Right lobe of liver (tissue), 6 donors: ENCODE data around the gene CBX1. TPM values are rescaled to one million over a fixed set of nuclear protein-coding genes. Genes with fewer than 3 reads are reported as not detected.
"Not testable (repeated sequence)": the region's sequence is repeated elsewhere in the genome, so short reads cannot be mapped to it uniquely, and the experiment has no call there.

ENCODE experiments used
- ATAC-seq, 4 donors: fragments of 200-7000 bp; cut with Tn5 transposase; one replicate each; pipeline ENCODE4 v1.9.1; 2020; ENCODE audit warnings: mild to moderate bottlenecking in 4 of 4, moderate library complexity in 4 of 4
- DNase-seq, 3 donors: peaks; one replicate each; pipeline ENCODE4 v3.0.0-alpha.2; 2020
- H3K27ac ChIP-seq, 3 donors: fragments of 200-600 bp; one replicate each; pipeline ENCODE4 v1.8.0; 2022
- H3K27me3 ChIP-seq, 2 donors: fragments of 200-600 bp; one replicate each; pipeline ENCODE4 v1.8.0; 2022
- H3K36me3 ChIP-seq, 4 donors: fragments of 200-600 bp; sonication (generic) in 1 of 4; one replicate each; pipeline versions ENCODE4 v1.5.1 to v1.8.0; 2017 to 2022; ENCODE audit warnings: control low read depth in 1 of 4
- H3K4me1 ChIP-seq, 4 donors: fragments of 200-600 bp; sonication (generic) in 1 of 4; one replicate each; pipeline versions ENCODE4 v1.5.1 to v1.8.0; 2017 to 2022; ENCODE audit warnings: control low read depth in 1 of 4
- H3K4me3 ChIP-seq, 3 donors: fragments of 200-600 bp; one replicate each; pipeline ENCODE4 v1.8.0; 2022
- H3K9me3 ChIP-seq, 4 donors: fragments of 200-600 bp; sonication (generic) in 1 of 4; one replicate each; pipeline versions ENCODE4 v1.5.1 to v1.8.0; 2017 to 2022; ENCODE audit warnings: control low read depth in 1 of 4
- CTCF ChIP-seq, 4 donors: fragments of 200-600 bp in 3 of 4; fragments of 450-650 bp in 1 of 4; IDR thresholded peaks; one replicate each; pipeline versions ENCODE4 v1.5.1 to v1.8.0; 2016 to 2022; ENCODE audit warnings: antibody characterized with exemption in 4 of 4, mild to moderate bottlenecking in 2 of 4
- POLR2A ChIP-seq: fragments of 450-650 bp; IDR thresholded peaks from one replicate; pipeline ENCODE4 v1.6.1; 2017; ENCODE audit warnings: antibody characterized with exemption, mild to moderate bottlenecking
- WGBS: methylation state at CpG from one replicate; pipeline ENCODE4 v1.1.6; 2018; ENCODE audit warnings: low coverage, low lambda C conversion rate; ENCODE audit not compliant: insufficient coverage; ENCODE audit errors: missing lambda C conversion rate; 5-methylcytosine and 5-hydroxymethylcytosine counted together
- intact Hi-C, 2 donors: fragments of 100-400 bp; cut with DNase I; formaldehyde crosslinking; loops; one replicate each; pipeline versions ENCODE4 v1.11.2 to v1.14.1; 2022
- total RNA-seq, 6 experiments: library from RNA; depleted of rRNA in 2 of 6; stranded (reverse); fragments of >200 nt in 2 of 6; fragmentation: NEBNext Ultra II Directional in 3 of 6; extraction: Animal tissue kit (Norgen Biotek cat#: 25700) in 3 of 6; gene quantifications; one replicate each; pipeline versions ENCODE4 v1.1.0 to v1.2.4, GENCODE V29; 2016 to 2023
- donor health status: DM: no; HTN: yes; CAD: no.
- donor health status: DM: no; HTN: no; CAD: no.
- donor health status: DM: no; HTN: no; CAD: no.
- donor health status: DM: no; HTN: yes; CAD: no.
- donor health status: DM: no; HTN: yes; CAD: no.

CBX1 gene
- total RNA-seq, 6 experiments from 2014 or later, result 7.0 to 10.5 (median 9.9) TPM

DNA sequence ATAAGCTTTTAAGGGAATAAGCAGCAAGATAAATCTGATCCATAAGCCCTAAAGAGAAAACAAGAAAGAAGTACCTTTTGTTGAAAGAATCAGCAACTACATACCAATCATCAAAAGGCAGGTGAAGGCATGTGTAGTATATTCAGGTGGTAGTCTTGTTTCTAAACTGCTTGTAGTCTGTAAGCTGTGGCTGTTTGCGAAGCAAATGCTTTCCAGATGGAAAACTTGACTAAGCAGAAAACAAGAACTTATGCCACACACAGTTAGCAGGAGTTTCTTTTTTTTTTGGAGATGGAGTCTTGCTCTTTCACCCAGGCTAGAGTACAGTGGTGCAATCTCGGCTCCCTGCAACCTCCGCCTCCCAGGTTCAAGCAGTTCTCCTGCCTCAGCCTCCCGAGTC is 5.7 kb downstream of the CBX1 start:
- DNase-seq, result no peak
- TF ChIP-seq POLR2A (no peak), CTCF (IDR thresholded peaks at IDR 0.05) (no peak)
- Histone ChIP-seq H3K36me3 (no peaks in the 10 kb centered on the region), H3K4me3 (no peak overlapping the region), H3K9me3 (no peaks in the 10 kb centered on the region), H3K4me1 (peaks cover 0 to 4% (median 0%) of the 10 kb centered on the region in 4 donors), H3K27me3 (no peaks in the 10 kb centered on the region), H3K27ac (no peak overlapping the region)
- intact Hi-C loops, result no loop called here
- WGBS, result 78% methylated on average over 4 of the region's 4 CpGs
- no peak for ATAC-seq

DNA sequence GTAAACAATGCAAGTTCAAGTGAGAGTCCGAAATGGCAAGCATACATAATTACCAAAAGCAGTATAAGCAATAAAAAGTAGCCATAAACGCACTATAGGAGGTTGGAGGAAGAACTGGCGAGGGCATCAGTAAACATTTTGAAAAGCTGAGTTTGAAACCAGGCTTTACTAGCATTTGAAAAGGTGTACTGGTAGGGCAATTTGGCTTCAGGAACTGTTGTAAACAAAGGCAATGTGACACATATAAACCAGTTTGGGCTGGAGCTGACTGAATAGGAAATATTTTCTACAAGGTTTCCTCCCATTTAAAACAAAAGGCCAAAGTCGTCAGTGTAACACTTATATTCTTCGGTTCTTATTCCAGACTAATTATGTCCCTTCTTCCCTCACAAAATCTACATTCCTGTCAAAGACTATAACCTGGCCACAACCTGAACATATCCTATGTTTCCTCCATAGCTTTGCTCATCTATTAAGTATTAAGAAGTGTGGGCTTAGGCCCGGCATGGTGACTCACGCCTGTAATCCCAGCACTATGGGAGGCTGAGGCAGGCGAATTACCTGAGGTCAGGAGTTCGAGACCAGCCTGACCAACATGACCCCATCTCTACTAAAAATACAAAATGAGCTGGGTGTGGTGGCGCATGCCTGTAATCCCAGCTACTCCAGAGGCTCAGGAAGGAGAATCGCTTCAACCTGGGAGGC is 7.8 kb downstream of the CBX1 start:
- ATAC-seq (no peak), DNase-seq (no peak)
- WGBS, result 87% methylated on average over 9 of the region's 11 CpGs

GRCh38 chr17:48084932-48085331 is 16.3 kb downstream of the CBX1 start:
- WGBS, result 46% methylated on average over 2 of the region's 2 CpGs
- no peak overlapping the region for H3K4me3 ChIP-seq
- no peak overlapping the region for H3K27ac ChIP-seq
- H3K9me3 ChIP-seq, result no peaks in the 10 kb centered on the region
- H3K4me1 ChIP-seq, result peaks cover 0 to 12% (median 0%) of the 10 kb centered on the region in 4 donors
- ATAC-seq (no peak), DNase-seq (no peak)
- no peaks in the 10 kb centered on the region for H3K36me3 ChIP-seq
- H3K27me3 ChIP-seq, result no peaks in the 10 kb centered on the region
- intact Hi-C loops, result loop anchor here in 1 of 2 donors (5.0 kb wide), 1 partner anchor 47 kb away; no protein-coding TSS in a partner anchor
- TF ChIP-seq POLR2A (no peak), CTCF (IDR thresholded peaks at IDR 0.05) (no peak)

More for the DNA sequence above, 7.8 kb downstream of the CBX1 start:
- Histone ChIP-seq H3K36me3 (no peaks in the 10 kb centered on the region), H3K4me1 (no peaks in the 10 kb centered on the region), H3K9me3 (no peaks in the 10 kb centered on the region), H3K4me3 (no peak overlapping the region), H3K27me3 (no peaks in the 10 kb centered on the region), H3K27ac (no peak overlapping the region)
- intact Hi-C loops, result no loop called here
- TF ChIP-seq POLR2A (no peak), CTCF (IDR thresholded peaks at IDR 0.05) (no peak)

DNA sequence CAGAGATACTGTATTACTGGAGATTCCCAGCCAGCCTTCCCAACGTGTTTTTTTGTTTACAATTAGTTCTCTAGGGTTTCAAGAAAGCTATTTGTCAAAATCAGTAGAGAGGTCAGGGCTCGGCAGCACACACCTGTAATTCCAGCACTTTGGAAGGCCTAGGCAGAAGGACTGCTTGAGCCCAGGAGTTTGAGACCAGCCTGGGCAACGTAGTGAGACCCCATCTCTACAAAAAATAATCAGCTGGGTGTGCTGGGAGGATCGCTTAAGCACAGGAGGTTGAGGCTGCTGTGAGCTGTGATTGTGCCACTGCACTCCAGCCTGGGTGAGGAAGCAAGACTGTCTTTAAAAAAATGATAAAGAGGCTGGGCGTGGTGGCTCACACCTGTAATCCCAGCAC is 19.4 kb downstream of the CBX1 start:
- ATAC-seq (no peak), DNase-seq (no peak)
- intact Hi-C loops, result loop anchor here in 1 of 2 donors (5.0 kb wide), 1 partner anchor 50 kb away; no protein-coding TSS in a partner anchor
- H3K9me3 ChIP-seq, result no peaks in the 10 kb centered on the region
- H3K4me1 ChIP-seq, result peaks cover 0 to 14% (median 0%) of the 10 kb centered on the region in 4 donors
- 72% methylated on average over 3 of the region's 5 CpGs for WGBS
- no peaks in the 10 kb centered on the region for H3K36me3 ChIP-seq
- H3K4me3 ChIP-seq, result no peak overlapping the region
- no peak overlapping the region for H3K27ac ChIP-seq
- no peaks in the 10 kb centered on the region for H3K27me3 ChIP-seq
- TF ChIP-seq CTCF (IDR thresholded peaks at IDR 0.05) (no peak), POLR2A (no peak)

DNA sequence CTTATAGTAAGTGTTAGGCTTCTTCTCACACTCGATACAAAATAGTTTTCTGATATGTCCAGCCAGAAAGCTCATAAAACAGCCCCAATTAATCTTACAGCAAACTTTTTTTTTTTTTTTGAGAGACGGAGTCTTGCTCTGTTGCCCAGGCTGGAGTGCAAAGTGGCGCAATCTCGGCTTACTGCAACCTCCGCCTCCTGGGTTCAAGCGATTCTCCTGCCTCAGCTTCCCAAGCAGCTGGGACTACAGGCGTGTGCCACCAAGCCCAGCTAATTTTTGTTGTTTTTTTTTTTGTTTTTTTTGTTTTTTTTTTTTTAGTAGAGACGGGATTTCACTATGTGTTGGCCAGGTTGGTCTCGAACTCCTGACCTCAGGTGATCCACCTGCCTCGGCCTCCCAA is 24.1 kb downstream of the CBX1 start:
- DNase-seq, H3K4me1 ChIP-seq, intact Hi-C loops, H3K36me3 ChIP-seq, H3K4me3 ChIP-seq, H3K27ac ChIP-seq, H3K9me3 ChIP-seq, H3K27me3 ChIP-seq, ATAC-seq: not testable (repeated sequence)
- WGBS, result 86% methylated on average over 10 of the region's 10 CpGs
